ENCODE measurements around the gene C6orf120. TPM values are rescaled to one million over a fixed set of nuclear protein-coding genes. Genes with fewer than 3 reads are reported as not detected.
"Not testable (repeated sequence)": the region's sequence is repeated elsewhere in the genome, so short reads cannot be mapped to it uniquely, and the experiment has no call there.

Gene C6orf120
- total RNA-seq, 1 donor from 2014 or later: 34.6 TPM

DNA sequence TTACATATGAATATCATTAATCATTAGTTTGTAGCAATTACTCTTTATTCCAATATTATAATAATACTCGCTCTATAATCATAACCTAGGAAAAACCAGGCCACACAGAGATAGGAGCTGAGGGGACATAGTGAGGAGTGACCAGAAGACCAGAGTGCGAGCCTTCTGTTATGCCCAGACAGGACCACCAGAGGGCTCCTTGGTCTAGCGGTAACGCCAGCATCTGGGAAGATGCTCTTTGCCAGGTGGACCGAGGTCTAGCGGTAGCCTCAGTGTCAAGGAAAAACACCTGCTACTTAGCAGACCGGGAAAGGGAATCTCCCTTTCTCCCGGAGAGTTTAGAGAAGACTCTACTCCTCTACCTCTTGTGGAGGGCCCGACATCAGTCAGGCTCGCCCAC lies 4.8 kb upstream of the C6orf120 start:
- not testable (repeated sequence) for H3K27me3 ChIP-seq (ENCODE audit: insufficient read depth, low read length); H3K27ac Mint-ChIP-seq (ENCODE audit: unreplicated experiment); H4K20me1 ChIP-seq (ENCODE audit: insufficient read depth, low read length); H3K4me2 ChIP-seq (ENCODE audit: low read length); H3K27ac ChIP-seq (ENCODE audit: low read depth, low read length); H3K36me3 ChIP-seq (ENCODE audit: insufficient read depth, low read length); DNase-seq (ENCODE audit: low read depth); H3K4me1 Mint-ChIP-seq (ENCODE audit: low read depth, unreplicated experiment); H2AFZ ChIP-seq (ENCODE audit: low read depth, low read length); H3K4me3 Mint-ChIP-seq (ENCODE audit: unreplicated experiment); H3K27me3 Mint-ChIP-seq (ENCODE audit: low read depth, unreplicated experiment); H3K4me3 ChIP-seq (ENCODE audit: insufficient read depth, low read depth, low read length); H3K9me3 Mint-ChIP-seq (ENCODE audit: unreplicated experiment); H3K9ac ChIP-seq (ENCODE audit: low read length); FAIRE-seq; H3K9me3 ChIP-seq (ENCODE audit: insufficient read depth, low read depth, low read length)
- peaks cover 51% of the 10 kb centered on the region for H3K79me2 ChIP-seq (ENCODE audit: insufficient read depth, low read length)
- H3K36me3 Mint-ChIP-seq (ENCODE audit: low read depth, unreplicated experiment): peaks cover 12% of the 10 kb centered on the region
- TF ChIP-seq, protein P1, sequence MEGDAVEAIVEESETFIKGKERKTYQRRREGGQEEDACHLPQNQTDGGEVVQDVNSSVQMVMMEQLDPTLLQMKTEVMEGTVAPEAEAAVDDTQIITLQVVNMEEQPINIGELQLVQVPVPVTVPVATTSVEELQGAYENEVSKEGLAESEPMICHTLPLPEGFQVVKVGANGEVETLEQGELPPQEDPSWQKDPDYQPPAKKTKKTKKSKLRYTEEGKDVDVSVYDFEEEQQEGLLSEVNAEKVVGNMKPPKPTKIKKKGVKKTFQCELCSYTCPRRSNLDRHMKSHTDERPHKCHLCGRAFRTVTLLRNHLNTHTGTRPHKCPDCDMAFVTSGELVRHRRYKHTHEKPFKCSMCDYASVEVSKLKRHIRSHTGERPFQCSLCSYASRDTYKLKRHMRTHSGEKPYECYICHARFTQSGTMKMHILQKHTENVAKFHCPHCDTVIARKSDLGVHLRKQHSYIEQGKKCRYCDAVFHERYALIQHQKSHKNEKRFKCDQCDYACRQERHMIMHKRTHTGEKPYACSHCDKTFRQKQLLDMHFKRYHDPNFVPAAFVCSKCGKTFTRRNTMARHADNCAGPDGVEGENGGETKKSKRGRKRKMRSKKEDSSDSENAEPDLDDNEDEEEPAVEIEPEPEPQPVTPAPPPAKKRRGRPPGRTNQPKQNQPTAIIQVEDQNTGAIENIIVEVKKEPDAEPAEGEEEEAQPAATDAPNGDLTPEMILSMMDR (IDR thresholded peaks at IDR 0.05; ENCODE audit: insufficient read depth, low read depth, low read length): peak; percentile 21
- peaks cover 17% of the 10 kb centered on the region for H3K4me1 ChIP-seq (ENCODE audit: insufficient read depth, low read length)

DNA sequence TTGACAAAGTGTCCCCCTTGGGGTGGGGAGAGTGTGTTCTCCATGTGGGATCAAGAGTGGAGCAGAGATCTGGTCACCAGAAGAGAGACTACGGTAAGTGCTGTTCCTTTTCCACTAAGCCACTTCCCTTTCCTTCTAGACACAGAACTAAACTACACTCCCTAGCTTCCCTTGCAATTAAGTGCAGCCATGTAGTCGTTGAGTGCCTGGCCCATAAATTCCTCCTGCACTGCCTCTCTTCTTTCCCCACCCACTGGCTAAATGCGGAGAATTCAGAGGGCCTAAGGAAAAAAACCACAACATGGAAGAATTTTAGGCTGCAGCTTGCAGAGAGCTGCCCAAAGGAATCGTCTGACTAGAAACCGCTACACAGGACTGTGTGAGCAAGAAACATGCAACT lies 1.6 kb upstream of the C6orf120 start:
- no peaks in the 10 kb centered on the region for H3K27me3 ChIP-seq (ENCODE audit: insufficient read depth, low read length)
- no peak overlapping the region for H2AFZ ChIP-seq (ENCODE audit: low read depth, low read length)
- no peak overlapping the region for H3K27ac Mint-ChIP-seq (ENCODE audit: unreplicated experiment)
- peak overlapping the region; percentile 91 for H3K4me3 Mint-ChIP-seq (ENCODE audit: unreplicated experiment)
- H3K36me3 Mint-ChIP-seq (ENCODE audit: low read depth, unreplicated experiment): peaks cover 12% of the 10 kb centered on the region
- H3K4me1 ChIP-seq (ENCODE audit: insufficient read depth, low read length): peaks cover 33% of the 10 kb centered on the region
- H3K79me2 ChIP-seq (ENCODE audit: insufficient read depth, low read length): peaks cover 66% of the 10 kb centered on the region
- peaks cover 27% of the 10 kb centered on the region for H4K20me1 ChIP-seq (ENCODE audit: insufficient read depth, low read length)
- TF ChIP-seq, protein P1 (IDR thresholded peaks at IDR 0.05; ENCODE audit: insufficient read depth, low read depth, low read length): no peak
- TF ChIP-seq EZH2 (IDR thresholded peaks at IDR 0.05; ENCODE audit: insufficient read depth, low read length): no peak
- FAIRE-seq: no peak
- DNase-seq (ENCODE audit: low read depth): peak; percentile 57
- no peaks in the 10 kb centered on the region for H3K9me3 ChIP-seq (ENCODE audit: insufficient read depth, low read depth, low read length)
- H3K9me3 Mint-ChIP-seq (ENCODE audit: unreplicated experiment): peaks cover 4% of the 10 kb centered on the region
- H3K27me3 Mint-ChIP-seq (ENCODE audit: low read depth, unreplicated experiment): no peaks in the 10 kb centered on the region
- H3K27ac ChIP-seq (ENCODE audit: low read depth, low read length): no peak overlapping the region
- peak overlapping the region; percentile 86 for H3K4me2 ChIP-seq (ENCODE audit: low read length)
- H3K4me3 ChIP-seq (ENCODE audit: insufficient read depth, low read depth, low read length): no peak overlapping the region
- H3K4me1 Mint-ChIP-seq (ENCODE audit: low read depth, unreplicated experiment): peaks cover 22% of the 10 kb centered on the region
- H3K36me3 ChIP-seq (ENCODE audit: insufficient read depth, low read length): peaks cover 7% of the 10 kb centered on the region
- peak overlapping the region; percentile 28 for H3K9ac ChIP-seq (ENCODE audit: low read length)

DNA sequence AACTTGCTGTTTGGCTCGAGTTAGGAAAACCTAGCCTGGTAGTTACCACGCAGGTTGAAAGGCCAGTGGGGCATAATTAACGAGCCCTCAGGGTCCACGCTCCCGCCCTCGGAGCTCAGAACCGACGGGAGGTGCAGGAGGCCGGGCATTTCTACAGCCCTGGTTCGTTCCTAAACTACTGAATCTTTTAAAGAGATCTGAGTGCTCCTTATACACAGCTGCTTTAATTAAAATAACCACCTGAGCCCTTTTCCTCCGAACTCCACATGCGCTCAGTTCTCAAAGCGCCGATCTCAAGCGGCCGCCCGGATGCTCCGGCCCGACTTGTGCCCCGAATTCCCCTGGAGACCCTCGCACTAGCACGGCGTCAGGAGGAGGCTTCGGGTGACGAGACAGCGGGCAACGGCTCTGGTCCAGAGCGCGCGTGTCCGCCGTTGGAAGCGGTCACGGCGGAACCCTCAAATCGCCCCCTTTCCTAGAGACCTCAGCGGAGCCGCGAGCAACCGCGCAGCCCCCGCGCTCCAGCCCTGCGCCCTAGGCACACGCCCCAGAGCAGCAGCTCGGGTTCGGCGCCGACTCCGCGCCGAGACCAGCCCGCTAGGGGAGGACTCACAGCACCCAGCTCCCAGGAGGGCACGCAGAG lies 494 bp upstream of the C6orf120 start:
- H3K4me1 ChIP-seq (ENCODE audit: insufficient read depth, low read length): peaks cover 33% of the 10 kb centered on the region
- peak; percentile 12 for DNase-seq (ENCODE audit: low read depth)
- no peaks in the 10 kb centered on the region for H3K27me3 ChIP-seq (ENCODE audit: insufficient read depth, low read length)
- peak overlapping the region; percentile 87 for H3K27ac ChIP-seq (ENCODE audit: low read depth, low read length)
- peaks cover 28% of the 10 kb centered on the region for H4K20me1 ChIP-seq (ENCODE audit: insufficient read depth, low read length)
- peak overlapping the region; percentile 95 for H3K9ac ChIP-seq (ENCODE audit: low read length)
- peak overlapping the region; percentile 86 for H3K4me2 ChIP-seq (ENCODE audit: low read length)
- Mint-ChIP-seq H3K9me3 (ENCODE audit: unreplicated experiment) (no peaks in the 10 kb centered on the region), H3K4me1 (ENCODE audit: low read depth, unreplicated experiment) (peaks cover 28% of the 10 kb centered on the region), H3K36me3 (ENCODE audit: low read depth, unreplicated experiment) (peaks cover 6% of the 10 kb centered on the region), H3K4me3 (ENCODE audit: unreplicated experiment) (peak overlapping the region; percentile 91), H3K27me3 (ENCODE audit: low read depth, unreplicated experiment) (no peaks in the 10 kb centered on the region), H3K27ac (ENCODE audit: unreplicated experiment) (peak overlapping the region; percentile 85)
- peak overlapping the region; percentile 83 for H3K4me3 ChIP-seq (ENCODE audit: insufficient read depth, low read depth, low read length)
- H2AFZ ChIP-seq (ENCODE audit: low read depth, low read length): peak overlapping the region; percentile 85
- H3K79me2 ChIP-seq (ENCODE audit: insufficient read depth, low read length): peaks cover 72% of the 10 kb centered on the region
- H3K36me3 ChIP-seq (ENCODE audit: insufficient read depth, low read length): peaks cover 7% of the 10 kb centered on the region
- no peaks in the 10 kb centered on the region for H3K9me3 ChIP-seq (ENCODE audit: insufficient read depth, low read depth, low read length)
- no peak for FAIRE-seq
- no peak for TF ChIP-seq EZH2 (IDR thresholded peaks at IDR 0.05; ENCODE audit: insufficient read depth, low read length)
- TF ChIP-seq, protein P1 (IDR thresholded peaks at IDR 0.05; ENCODE audit: insufficient read depth, low read depth, low read length): no peak
